ENCODE data around the gene ARHGEF6. TPM values are rescaled to one million over a fixed set of nuclear protein-coding genes. Genes with fewer than 3 reads are reported as not detected.

ARHGEF6 gene
- total RNA-seq, 6 experiments from 2014 or later = 2.8 to 6.1 (median 3.5) TPM

GRCh38 chrX:136622568-136622967 is 158.2 kb downstream of the ARHGEF6 start:
- WGBS (ENCODE audit: insufficient coverage, low coverage, low lambda C conversion rate, missing lambda C conversion rate) = 70% methylated on average over 4 of the region's 4 CpGs
- no peak for ATAC-seq

GRCh38 chrX:136620780-136621179 is 160.0 kb downstream of the ARHGEF6 start:
- H3K9me3 ChIP-seq = no peaks in the 10 kb centered on the region
- no peaks in the 10 kb centered on the region for H3K4me1 ChIP-seq
- H3K27ac ChIP-seq = no peak overlapping the region
- intact Hi-C loops (cut with DNase I) = no loop called here
- H3K27me3 ChIP-seq = no peaks in the 10 kb centered on the region
- no peaks in the 10 kb centered on the region for H3K36me3 ChIP-seq
- ATAC-seq (no peak), DNase-seq (no peak)
- no peak for TF ChIP-seq POLR2A (IDR thresholded peaks at IDR 0.05)
- TF ChIP-seq CTCF (IDR thresholded peaks at IDR 0.05) = no peak
- no peak overlapping the region for H3K4me3 ChIP-seq

More at GRCh38 chrX:136622568-136622967, 158.2 kb downstream of the ARHGEF6 start:
- Histone ChIP-seq H3K27me3 (no peaks in the 10 kb centered on the region), H3K4me3 (no peak overlapping the region), H3K4me1 (no peaks in the 10 kb centered on the region), H3K36me3 (no peaks in the 10 kb centered on the region), H3K27ac (no peak overlapping the region), H3K9me3 (no peaks in the 10 kb centered on the region)
- DNase-seq = no peak
- no peak for TF ChIP-seq POLR2A (IDR thresholded peaks at IDR 0.05)
- no peak for TF ChIP-seq CTCF (IDR thresholded peaks at IDR 0.05)
- intact Hi-C loops (cut with DNase I) = no loop called here

DNA sequence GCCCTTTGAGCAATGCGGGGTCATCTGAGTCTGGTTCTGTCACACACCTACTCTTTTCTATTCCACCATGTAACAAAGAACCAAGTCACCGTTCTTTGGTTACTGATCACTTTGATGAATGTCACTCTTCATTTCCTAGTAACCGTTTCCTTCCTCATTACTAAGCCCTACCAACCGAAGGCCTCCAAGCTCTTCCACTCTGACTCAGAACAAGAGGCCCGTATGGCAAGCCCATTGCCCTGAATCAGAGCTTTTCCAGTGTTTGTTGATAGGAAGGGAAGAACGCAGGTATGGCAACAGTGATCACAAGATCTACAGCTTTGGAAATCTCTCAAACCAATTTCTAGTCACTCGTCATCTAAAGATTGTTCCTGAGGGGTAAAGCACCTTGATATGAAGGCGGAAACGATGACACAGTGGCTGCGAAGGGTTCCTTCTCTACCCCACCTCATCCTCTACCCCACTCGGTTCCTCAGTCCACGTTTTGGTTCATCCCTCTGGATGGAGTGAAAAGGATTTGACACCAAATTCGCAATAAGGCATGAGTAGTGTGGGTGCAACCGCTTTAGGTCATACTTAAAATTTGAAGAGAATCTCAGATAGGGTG is 160.7 kb downstream of the ARHGEF6 start:
- Histone ChIP-seq H3K4me1 (no peaks in the 10 kb centered on the region), H3K27ac (no peak overlapping the region), H3K4me3 (no peak overlapping the region), H3K27me3 (no peaks in the 10 kb centered on the region), H3K36me3 (no peaks in the 10 kb centered on the region), H3K9me3 (no peaks in the 10 kb centered on the region)
- WGBS (ENCODE audit: insufficient coverage, low coverage, low lambda C conversion rate, missing lambda C conversion rate) = 63% methylated on average over 14 of the region's 14 CpGs
- DNase-seq (no peak), ATAC-seq (no peak)
- TF ChIP-seq POLR2A (IDR thresholded peaks at IDR 0.05) (no peak), CTCF (IDR thresholded peaks at IDR 0.05) (no peak)
- intact Hi-C loops (cut with DNase I) = no loop called here

DNA sequence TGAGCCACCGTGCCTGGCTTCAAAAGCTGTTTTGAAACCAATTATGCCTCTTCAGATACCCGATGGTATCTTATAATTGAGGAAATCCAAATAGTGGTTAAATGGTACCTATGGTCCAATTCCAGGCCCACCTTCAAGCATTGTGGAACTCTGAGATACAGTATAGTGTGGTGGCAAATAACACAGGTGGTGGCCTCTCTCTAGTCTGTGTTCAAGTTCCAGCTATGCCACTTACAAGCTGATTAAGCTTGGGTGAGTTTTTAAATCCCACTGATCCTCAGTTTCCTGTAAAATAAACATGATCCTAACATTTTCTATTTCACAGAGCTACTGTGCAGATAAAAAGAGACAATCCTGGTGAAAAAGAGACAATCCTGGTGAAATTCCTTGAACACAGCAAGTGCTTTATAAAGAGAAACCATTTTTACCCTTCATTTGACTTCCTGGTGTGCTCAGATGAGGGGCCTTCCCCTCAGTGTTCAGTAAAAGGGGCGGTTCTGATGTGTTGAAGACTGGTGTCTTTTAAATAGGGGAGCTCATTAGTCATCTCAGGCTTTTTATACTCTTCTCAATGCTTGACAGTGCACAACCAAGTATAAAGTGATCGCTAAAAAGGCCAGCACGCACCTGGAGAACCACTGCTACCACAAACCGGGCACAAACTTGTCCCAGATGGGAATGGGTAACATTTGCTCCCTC is 163.6 kb downstream of the ARHGEF6 start:
- no peaks in the 10 kb centered on the region for H3K4me1 ChIP-seq
- no peaks in the 10 kb centered on the region for H3K36me3 ChIP-seq
- no peak overlapping the region for H3K4me3 ChIP-seq
- WGBS (ENCODE audit: insufficient coverage, low coverage, low lambda C conversion rate, missing lambda C conversion rate) = 57% methylated on average over 6 of the region's 6 CpGs
- H3K9me3 ChIP-seq = no peaks in the 10 kb centered on the region
- no peak for ATAC-seq
- TF ChIP-seq CTCF (IDR thresholded peaks at IDR 0.05) (no peak), POLR2A (IDR thresholded peaks at IDR 0.05) (no peak)
- no peak overlapping the region for H3K27ac ChIP-seq
- intact Hi-C loops (cut with DNase I) = no loop called here
- no peaks in the 10 kb centered on the region for H3K27me3 ChIP-seq
- no peak for DNase-seq

Small RNAs within 50 kb of the gene (small RNA-seq; reads per million reads assigned to genes)
- gene RF00019 (0 reads per million in 2 experiments), gene RNU6-972P (0 reads per million in 2 experiments)

Other genes with a start within 250 kb of the ARHGEF6 start
- not detected for gene VGLL1, start 248.7 kb downstream of the ARHGEF6 start, total RNA-seq
- gene CD40LG, start 132.8 kb downstream of the ARHGEF6 start, total RNA-seq = under 1 TPM in 2 of 6 experiments, not detected in 4; 0.10 to 0.11 TPM
- gene RBMX, start 99.8 kb upstream of the ARHGEF6 start, total RNA-seq = 10 to 100 TPM; 28.7 to 62.6 (median 40.9) TPM

Data from right lobe of liver (tissue), 6 donors.